Measurements from ENCODE around the gene ZBTB32. TPM values are rescaled to one million over a fixed set of nuclear protein-coding genes. Genes with fewer than 3 reads are reported as not detected.

Gene ZBTB32
- total RNA-seq, 2 experiments from 2014 or later, result 2.2 to 3.3 TPM

DNA sequence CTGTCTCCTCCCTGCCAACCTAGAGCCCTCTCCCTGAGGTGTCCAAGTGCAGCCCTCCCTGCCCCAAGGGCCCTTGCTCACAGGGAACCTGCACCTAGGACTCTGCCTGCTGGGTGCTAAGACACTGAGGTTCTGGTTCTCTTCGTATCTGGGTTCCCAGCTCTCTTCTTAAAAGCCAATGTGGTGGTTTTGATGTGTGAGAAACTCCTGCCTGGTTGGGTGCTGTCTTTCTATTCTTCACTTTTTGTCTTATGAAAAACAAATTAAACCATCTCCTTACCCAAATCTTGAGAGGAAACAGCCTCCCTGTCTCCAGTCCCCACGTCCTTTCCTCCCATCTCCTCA is 9.1 kb downstream of the ZBTB32 start:
- Mint-ChIP-seq H3K27me3 (no peaks in the 10 kb centered on the region), H3K36me3 (ENCODE audit: low read depth) (peaks cover 11% of the 10 kb centered on the region), H3K4me1 (ENCODE audit: low read depth) (peaks cover 61% of the 10 kb centered on the region), H3K27ac (peak overlapping the region; percentile 89), H3K9me3 (no peaks in the 10 kb centered on the region), H3K4me3 (peak overlapping the region; percentile 83)
- Histone ChIP-seq H3K9me3 (ENCODE audit: control insufficient read depth in 1 of 2, insufficient read depth in 1 of 2, low read length in 2 of 2) (no peaks in the 10 kb centered on the region), H3K27me3 (ENCODE audit: control insufficient read depth in 1 of 2, insufficient read depth in 2 of 2, low read length in 2 of 2) (no peaks in the 10 kb centered on the region), H3K4me1 (ENCODE audit: insufficient read depth, low read length) (peaks cover 75% of the 10 kb centered on the region), H3K4me3 (ENCODE audit: low read length) (peak overlapping the region; percentile 9), H3K27ac (ENCODE audit: low read depth in 1 of 2, low read length in 2 of 2) (peak overlapping the region in 1 of 2 donors; percentile 32), H3K36me3 (ENCODE audit: insufficient read depth, low read length) (no peaks in the 10 kb centered on the region)
- TF ChIP-seq, protein P1, sequence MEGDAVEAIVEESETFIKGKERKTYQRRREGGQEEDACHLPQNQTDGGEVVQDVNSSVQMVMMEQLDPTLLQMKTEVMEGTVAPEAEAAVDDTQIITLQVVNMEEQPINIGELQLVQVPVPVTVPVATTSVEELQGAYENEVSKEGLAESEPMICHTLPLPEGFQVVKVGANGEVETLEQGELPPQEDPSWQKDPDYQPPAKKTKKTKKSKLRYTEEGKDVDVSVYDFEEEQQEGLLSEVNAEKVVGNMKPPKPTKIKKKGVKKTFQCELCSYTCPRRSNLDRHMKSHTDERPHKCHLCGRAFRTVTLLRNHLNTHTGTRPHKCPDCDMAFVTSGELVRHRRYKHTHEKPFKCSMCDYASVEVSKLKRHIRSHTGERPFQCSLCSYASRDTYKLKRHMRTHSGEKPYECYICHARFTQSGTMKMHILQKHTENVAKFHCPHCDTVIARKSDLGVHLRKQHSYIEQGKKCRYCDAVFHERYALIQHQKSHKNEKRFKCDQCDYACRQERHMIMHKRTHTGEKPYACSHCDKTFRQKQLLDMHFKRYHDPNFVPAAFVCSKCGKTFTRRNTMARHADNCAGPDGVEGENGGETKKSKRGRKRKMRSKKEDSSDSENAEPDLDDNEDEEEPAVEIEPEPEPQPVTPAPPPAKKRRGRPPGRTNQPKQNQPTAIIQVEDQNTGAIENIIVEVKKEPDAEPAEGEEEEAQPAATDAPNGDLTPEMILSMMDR (IDR thresholded peaks at IDR 0.05), result no peak
- ChIA-PET CTCF (interaction anchor here (1.4 kb wide), 1 partner anchor 21 kb away, joined by 3 read pairs; no protein-coding TSS in a partner anchor), POLR2A (interaction anchor here (1.2 to 6.3 kb wide), 4 partner anchors 11 to 32 kb away, joined by 3 to 63 read pairs (median 6); partner anchors contain the start of genes IGFLR1, PSENEN and U2AF1L4)
- intact Hi-C loops (cut with DNase I, micrococcal nuclease), result loop anchor here (1.0 to 10.0 kb wide), 2 partner anchors 11 to 449 kb away; partner anchors contain the start of gene USF2 (in 1 of the 2)
- ATAC-seq (ENCODE audit: poor library complexity), result no peak
- DNase-seq, result peak in 2 of 14 experiments; percentile 37 to 64

DNA sequence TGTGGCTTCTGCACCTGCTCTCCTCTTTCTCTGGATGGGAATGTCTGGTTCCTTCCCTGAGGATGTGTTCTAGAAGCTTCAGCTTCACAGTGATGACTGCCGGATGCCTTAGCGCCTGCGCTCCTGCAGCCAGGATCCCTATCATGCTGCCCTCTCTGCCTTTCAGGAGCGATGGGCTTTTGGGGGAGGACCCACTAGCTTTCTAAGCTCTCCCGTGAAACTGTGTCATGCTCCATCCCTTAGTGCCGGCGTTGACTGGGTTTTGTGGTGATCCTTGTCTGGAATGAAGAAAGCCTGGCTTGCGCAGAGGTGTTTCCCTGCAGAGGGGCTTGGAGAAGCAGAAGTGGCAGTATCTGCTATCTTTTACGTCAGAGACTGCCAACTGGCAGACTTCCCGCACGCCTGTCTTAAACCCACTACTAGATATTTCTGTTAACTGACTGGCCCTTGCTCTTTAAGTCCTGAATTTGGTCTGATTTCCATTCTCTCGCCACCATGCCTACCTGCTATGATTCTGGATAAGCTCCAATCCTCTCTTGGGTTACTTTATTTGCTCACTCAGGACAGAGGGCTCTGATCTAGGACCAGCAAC is 9.6 kb downstream of the ZBTB32 start:
- Mint-ChIP-seq H3K27ac (peak overlapping the region; percentile 89), H3K4me1 (ENCODE audit: low read depth) (peaks cover 66% of the 10 kb centered on the region), H3K4me3 (peak overlapping the region; percentile 83), H3K36me3 (ENCODE audit: low read depth) (peaks cover 11% of the 10 kb centered on the region), H3K27me3 (no peaks in the 10 kb centered on the region), H3K9me3 (no peaks in the 10 kb centered on the region)
- ATAC-seq (ENCODE audit: poor library complexity), result no peak
- no peaks in the 10 kb centered on the region for H3K9me3 ChIP-seq (ENCODE audit: control insufficient read depth in 1 of 2, insufficient read depth in 1 of 2, low read length in 2 of 2)
- TF ChIP-seq, protein P1 (IDR thresholded peaks at IDR 0.05), result no peak
- POLR2A ChIA-PET, result interaction anchor here (1.2 to 6.3 kb wide), 3 partner anchors 12 to 31 kb away, joined by 3 to 63 read pairs (median 6); partner anchors contain the start of genes PSENEN and U2AF1L4
- intact Hi-C loops (cut with DNase I, micrococcal nuclease), result loop anchor here (1.0 to 10.0 kb wide), 2 partner anchors 12 to 449 kb away; partner anchors contain the start of gene USF2 (in 1 of the 2)
- H3K4me1 ChIP-seq (ENCODE audit: insufficient read depth, low read length), result peaks cover 80% of the 10 kb centered on the region
- no peak overlapping the region for H3K27ac ChIP-seq (ENCODE audit: low read depth in 1 of 2, low read length in 2 of 2)
- H3K4me3 ChIP-seq (ENCODE audit: low read length), result peak overlapping the region; percentile 9
- DNase-seq, result no peak
- CTCF ChIA-PET, result no interaction called here
- H3K27me3 ChIP-seq (ENCODE audit: control insufficient read depth in 1 of 2, insufficient read depth in 2 of 2, low read length in 2 of 2), result no peaks in the 10 kb centered on the region
- no peaks in the 10 kb centered on the region for H3K36me3 ChIP-seq (ENCODE audit: insufficient read depth, low read length)

DNA sequence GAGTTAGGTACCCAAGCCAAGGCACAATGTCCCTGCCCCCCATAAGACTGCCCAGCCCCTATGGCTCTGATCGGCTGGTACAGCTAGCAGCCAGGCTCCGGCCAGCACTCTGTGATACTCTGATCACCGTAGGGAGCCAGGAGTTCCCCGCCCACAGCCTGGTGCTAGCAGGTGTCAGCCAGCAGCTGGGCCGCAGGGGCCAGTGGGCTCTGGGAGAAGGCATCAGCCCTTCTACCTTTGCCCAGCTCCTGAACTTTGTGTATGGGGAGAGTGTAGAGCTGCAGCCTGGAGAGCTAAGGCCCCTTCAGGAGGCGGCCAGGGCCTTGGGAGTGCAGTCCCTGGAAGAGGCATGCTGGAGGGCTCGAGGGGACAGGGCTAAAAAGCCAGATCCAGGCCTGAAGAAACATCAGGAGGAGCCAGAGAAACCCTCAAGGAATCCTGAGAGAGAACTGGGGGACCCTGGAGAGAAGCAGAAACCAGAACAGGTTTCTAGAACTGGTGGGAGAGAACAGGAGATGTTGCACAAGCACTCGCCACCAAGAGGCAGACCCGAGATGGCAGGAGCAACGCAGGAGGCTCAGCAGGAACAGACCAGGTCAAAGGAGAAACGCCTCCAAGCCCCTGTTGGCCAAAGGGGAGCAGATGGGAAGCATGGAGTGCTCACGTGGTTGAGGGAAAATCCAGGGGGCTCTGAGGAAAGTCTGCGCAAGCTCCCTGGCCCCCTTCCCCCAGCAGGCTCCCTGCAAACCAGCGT is 10.4 kb downstream of the ZBTB32 start:
- Mint-ChIP-seq H3K4me1 (ENCODE audit: low read depth) (peaks cover 73% of the 10 kb centered on the region), H3K9me3 (no peaks in the 10 kb centered on the region), H3K27me3 (no peaks in the 10 kb centered on the region), H3K27ac (peak overlapping the region; percentile 89), H3K4me3 (peak overlapping the region; percentile 83), H3K36me3 (ENCODE audit: low read depth) (peaks cover 17% of the 10 kb centered on the region)
- DNase-seq (peak in 2 of 14 experiments; percentile 26 to 41), ATAC-seq (ENCODE audit: poor library complexity) (no peak)
- peaks cover 88% of the 10 kb centered on the region for H3K4me1 ChIP-seq (ENCODE audit: insufficient read depth, low read length)
- peaks cover 3% of the 10 kb centered on the region for H3K36me3 ChIP-seq (ENCODE audit: insufficient read depth, low read length)
- CTCF ChIA-PET, result no interaction called here
- no peaks in the 10 kb centered on the region for H3K27me3 ChIP-seq (ENCODE audit: control insufficient read depth in 1 of 2, insufficient read depth in 2 of 2, low read length in 2 of 2)
- H3K4me3 ChIP-seq (ENCODE audit: low read length), result no peak overlapping the region
- POLR2A ChIA-PET, result interaction anchor here (1.0 to 6.3 kb wide), 4 partner anchors 12 to 30 kb away, joined by 3 to 63 read pairs (median 4); partner anchors contain the start of gene U2AF1L4
- intact Hi-C loops (cut with DNase I, micrococcal nuclease), result loop anchor here (5.0 to 10.0 kb wide), 3 partner anchors 43 to 450 kb away; partner anchors contain the start of genes COX6B1 (in 1 of the 2), HSPB6 (in 1 of the 2), PROSER3 (in 1 of the 2) and USF2 (in 1 of the 2)
- no peaks in the 10 kb centered on the region for H3K9me3 ChIP-seq (ENCODE audit: control insufficient read depth in 1 of 2, insufficient read depth in 1 of 2, low read length in 2 of 2)
- no peak overlapping the region for H3K27ac ChIP-seq (ENCODE audit: low read depth in 1 of 2, low read length in 2 of 2)
- TF ChIP-seq, protein P1 (IDR thresholded peaks at IDR 0.05), result no peak

Measured in CD4-positive, alpha-beta T cell (primary cell).